Neural cell (in vitro differentiated cells): ENCODE measurements around the gene TNKS2. TPM values are rescaled to one million over a fixed set of nuclear protein-coding genes. Genes with fewer than 3 reads are reported as not detected.

Experiments
- H2AFZ ChIP-seq: fragments of 200-600, 300-800 bp; sonication (generic), shearing (Covaris generic); 2 replicates; pipeline ENCODE4 v1.6.0; 2014; ENCODE audit warnings: low read depth, mild to moderate bottlenecking, antibody characterized with exemption, low read length, moderate library complexity
- H3F3A ChIP-seq: fragments of 200-600 bp; shearing (Covaris generic); 2 replicates; pipeline ENCODE4 v1.6.1; 2016; ENCODE audit warnings: mild to moderate bottlenecking, moderate library complexity, mixed read lengths, antibody characterized with exemption, low read length; ENCODE audit not compliant: insufficient read depth, poor library complexity, severe bottlenecking
- H3K27ac ChIP-seq: fragments of 200-600, 300-800 bp; sonication (generic), shearing (Covaris generic); 2 replicates; pipeline ENCODE4 v1.5.1; 2014; ENCODE audit warnings: mild to moderate bottlenecking, low read length, moderate library complexity
- H3K27me3 ChIP-seq: fragments of 300-800, 200-600 bp; sonication (generic), shearing (Covaris generic); 2 replicates; pipeline ENCODE4 v1.6.0; 2014; ENCODE audit warnings: mild to moderate bottlenecking, low read depth, low read length, moderate library complexity; ENCODE audit not compliant: insufficient read depth
- H3K36me3 ChIP-seq: fragments of 300-800, 200-600 bp; sonication (generic), shearing (Covaris generic); 2 replicates; pipeline ENCODE4 v1.5.1; 2014; ENCODE audit warnings: mild to moderate bottlenecking, antibody characterized with exemption, low read length, moderate library complexity; ENCODE audit not compliant: insufficient read depth
- H3K4me2 ChIP-seq: fragments of 300-800, 200-600 bp; sonication (generic), shearing (Covaris generic); 2 replicates; pipeline ENCODE4 v1.6.0; 2014; ENCODE audit warnings: mild to moderate bottlenecking, low read length
- H3K4me3 ChIP-seq: fragments of 300-800, 200-600 bp; sonication (generic), shearing (Covaris generic); 2 replicates; pipeline ENCODE4 v1.5.1; 2014; ENCODE audit warnings: mild to moderate bottlenecking, low read length, moderate library complexity
- H3K79me2 ChIP-seq: fragments of 200-600 bp; shearing (Covaris generic); replicated peaks from 2 replicates; pipeline ENCODE4 v1.6.0; 2014; ENCODE audit warnings: mild to moderate bottlenecking, low read length, moderate library complexity; ENCODE audit not compliant: insufficient read depth
- H3K9ac ChIP-seq: fragments of 300-800, 200-600 bp; sonication (generic), shearing (Covaris generic); 2 replicates; pipeline ENCODE4 v1.6.1; 2016; ENCODE audit warnings: mild to moderate bottlenecking, low read length, mixed read lengths
- H3K9me2 ChIP-seq: fragments of 200-600 bp; shearing (Covaris generic); 2 replicates; pipeline ENCODE4 v1.6.1; 2016; ENCODE audit warnings: mild to moderate bottlenecking, low read length, mixed read lengths; ENCODE audit not compliant: insufficient read depth
- H3K9me3 ChIP-seq: fragments of 200-600, 300-800 bp; sonication (generic), shearing (Covaris generic); 2 replicates; pipeline ENCODE4 v1.6.1; 2016; ENCODE audit warnings: mild to moderate bottlenecking, mixed run types, low read length, moderate library complexity, mixed read lengths
- H4K20me1 ChIP-seq: fragments of 200-600 bp; shearing (Covaris generic); 2 replicates; pipeline ENCODE4 v1.6.1; 2016; ENCODE audit warnings: mild to moderate bottlenecking, mixed run types; ENCODE audit not compliant: insufficient read depth
- EP300 ChIP-seq: fragments of 450-650 bp; conservative IDR thresholded peaks from 2 replicates; pipeline ENCODE4 v1.6.1; 2014; ENCODE audit warnings: antibody characterized with exemption, mild to moderate bottlenecking, moderate library complexity; ENCODE audit not compliant: poor library complexity, severe bottlenecking
- EZH2 ChIP-seq: fragments of 200-600, 300-800 bp; shearing (Covaris generic), sonication (generic); IDR thresholded peaks from 2 replicates; pipeline ENCODE4 v1.6.1; 2014; ENCODE audit warnings: antibody characterized with exemption, low read length, borderline replicate concordance, mild to moderate bottlenecking; ENCODE audit not compliant: insufficient read depth, poor library complexity, severe bottlenecking
- MXI1 ChIP-seq: fragments of 450-650 bp; conservative IDR thresholded peaks from 2 replicates; pipeline ENCODE4 v1.6.1; 2014; ENCODE audit warnings: antibody characterized with exemption, mild to moderate bottlenecking; ENCODE audit not compliant: poor library complexity, severe bottlenecking
- POLR2AphosphoS5 ChIP-seq: IDR thresholded peaks from 2 replicates; pipeline ENCODE4 v1.6.1; 2012
- RAD21 ChIP-seq: fragments of 450-650 bp; conservative IDR thresholded peaks from 2 replicates; pipeline ENCODE4 v1.6.1; 2014; ENCODE audit warnings: antibody characterized with exemption, mild to moderate bottlenecking, moderate library complexity
- REST ChIP-seq: IDR thresholded peaks from 2 replicates; pipeline ENCODE4 v1.6.1; 2012; ENCODE audit warnings: borderline replicate concordance
- SMC3 ChIP-seq: fragments of 450-650 bp; conservative IDR thresholded peaks from 2 replicates; pipeline ENCODE4 v1.6.1; 2014; ENCODE audit warnings: antibody characterized with exemption, mild to moderate bottlenecking, moderate library complexity; ENCODE audit not compliant: poor library complexity
- TAF1 ChIP-seq: IDR thresholded peaks from 2 replicates; pipeline ENCODE4 v1.6.1; 2012; ENCODE audit warnings: low read depth
- polyA plus RNA-seq: library from polyadenylated mRNA; depleted of rRNA; stranded (reverse); fragments of >200 nt; gene quantifications from 2 replicates; pipeline ENCODE4 v1.2.3, GENCODE V29; 2014
- TF ChIP-seq, protein P1 (sequence below): fragments of 450-650 bp; IDR thresholded peaks from 2 replicates; pipeline ENCODE4 v1.5.1; 2014; ENCODE audit warnings: antibody characterized with exemption, mild to moderate bottlenecking, moderate library complexity; ENCODE audit not compliant: poor library complexity, severe bottlenecking

TNKS2 gene
- polyA plus RNA-seq, 1 donor from 2014 or later: 28.0 TPM

DNA sequence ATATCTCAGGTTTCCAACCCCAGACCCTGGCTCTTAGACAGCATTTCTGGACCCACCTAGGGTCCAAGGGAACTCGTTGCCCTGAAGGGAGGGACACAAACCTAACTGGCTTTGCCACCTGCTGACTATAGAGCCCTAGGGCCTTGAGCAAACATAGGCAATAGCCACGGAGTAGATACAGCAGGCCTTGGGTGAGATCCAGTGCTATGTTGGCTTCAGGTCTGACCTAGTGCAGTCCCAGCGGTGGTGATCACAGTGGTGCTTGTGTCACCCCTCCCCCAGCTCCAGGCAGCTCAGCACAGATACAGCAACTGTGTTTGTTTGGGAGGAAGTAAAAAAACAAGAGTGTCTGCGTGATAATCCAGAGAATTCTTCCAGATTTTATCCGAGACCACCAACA, 9.7 kb upstream of the TNKS2 start:
- H3K27ac ChIP-seq: no peak overlapping the region
- H2AFZ ChIP-seq: no peak overlapping the region
- no peak overlapping the region for H3K9ac ChIP-seq
- no peaks in the 10 kb centered on the region for H3K79me2 ChIP-seq
- no peaks in the 10 kb centered on the region for H3K9me3 ChIP-seq
- no peaks in the 10 kb centered on the region for H3K9me2 ChIP-seq
- no peaks in the 10 kb centered on the region for H4K20me1 ChIP-seq
- no peaks in the 10 kb centered on the region for H3K27me3 ChIP-seq
- no peak overlapping the region for H3K4me3 ChIP-seq
- H3F3A ChIP-seq: no peaks in the 10 kb centered on the region
- H3K4me2 ChIP-seq: no peak overlapping the region
- no peaks in the 10 kb centered on the region for H3K36me3 ChIP-seq
- no peak for TF ChIP-seq MXI1
- TF ChIP-seq POLR2AphosphoS5: no peak
- TF ChIP-seq REST: no peak
- TF ChIP-seq, protein P1, sequence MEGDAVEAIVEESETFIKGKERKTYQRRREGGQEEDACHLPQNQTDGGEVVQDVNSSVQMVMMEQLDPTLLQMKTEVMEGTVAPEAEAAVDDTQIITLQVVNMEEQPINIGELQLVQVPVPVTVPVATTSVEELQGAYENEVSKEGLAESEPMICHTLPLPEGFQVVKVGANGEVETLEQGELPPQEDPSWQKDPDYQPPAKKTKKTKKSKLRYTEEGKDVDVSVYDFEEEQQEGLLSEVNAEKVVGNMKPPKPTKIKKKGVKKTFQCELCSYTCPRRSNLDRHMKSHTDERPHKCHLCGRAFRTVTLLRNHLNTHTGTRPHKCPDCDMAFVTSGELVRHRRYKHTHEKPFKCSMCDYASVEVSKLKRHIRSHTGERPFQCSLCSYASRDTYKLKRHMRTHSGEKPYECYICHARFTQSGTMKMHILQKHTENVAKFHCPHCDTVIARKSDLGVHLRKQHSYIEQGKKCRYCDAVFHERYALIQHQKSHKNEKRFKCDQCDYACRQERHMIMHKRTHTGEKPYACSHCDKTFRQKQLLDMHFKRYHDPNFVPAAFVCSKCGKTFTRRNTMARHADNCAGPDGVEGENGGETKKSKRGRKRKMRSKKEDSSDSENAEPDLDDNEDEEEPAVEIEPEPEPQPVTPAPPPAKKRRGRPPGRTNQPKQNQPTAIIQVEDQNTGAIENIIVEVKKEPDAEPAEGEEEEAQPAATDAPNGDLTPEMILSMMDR: no peak
- TF ChIP-seq TAF1: no peak
- TF ChIP-seq SMC3: no peak
- no peak for TF ChIP-seq RAD21
- TF ChIP-seq EP300: no peak
- no peak for TF ChIP-seq EZH2

- no peaks in the 10 kb centered on the region for H3K27me3 ChIP-seq
- peaks cover 6% of the 10 kb centered on the region for H4K20me1 ChIP-seq
- no peaks in the 10 kb centered on the region for H3K36me3 ChIP-seq
- no peaks in the 10 kb centered on the region for H3F3A ChIP-seq
- peak overlapping the region; percentile 95 for H3K4me3 ChIP-seq
- no peak for TF ChIP-seq POLR2AphosphoS5
- no peak for TF ChIP-seq MXI1
- TF ChIP-seq TAF1: no peak
- TF ChIP-seq EZH2: no peak
- TF ChIP-seq, protein P1: no peak
- no peak for TF ChIP-seq REST
- TF ChIP-seq EP300: no peak
- TF ChIP-seq RAD21: no peak
- no peak overlapping the region for H2AFZ ChIP-seq
- H3K27ac ChIP-seq: no peak overlapping the region
- no peak overlapping the region for H3K9ac ChIP-seq
- H3K9me2 ChIP-seq: no peaks in the 10 kb centered on the region
- H3K9me3 ChIP-seq: no peaks in the 10 kb centered on the region
- peaks cover 38% of the 10 kb centered on the region for H3K79me2 ChIP-seq
- H3K4me2 ChIP-seq: no peak overlapping the region
These were observed 1.7 kb upstream of the TNKS2 start for GRCh38 chr10:91796331-91797047.
